HCT116 (cell line): ENCODE results near the gene WIPF3.

ENCODE experiments used
- SIN3A ChIP-seq: IDR thresholded peaks from 2 replicates; pipeline ENCODE4 v1.6.1; 2012; ENCODE audit warnings: low read depth
- ZBTB33 ChIP-seq: IDR thresholded peaks from 2 replicates; pipeline ENCODE4 v1.6.1; 2011; ENCODE audit warnings: mild to moderate bottlenecking, low read length, moderate library complexity; ENCODE audit not compliant: insufficient replicate concordance; ENCODE audit errors: extremely low read depth

GRCh38 chr7:29865526-29865925, 59.2 kb downstream of the WIPF3 start:
- TF ChIP-seq ZBTB33 (no peak), SIN3A (no peak)
